HG03175 (cell line): ENCODE results near the gene LRPAP1.
"Not testable (repeated sequence)": the region's sequence is repeated elsewhere in the genome, so short reads cannot be mapped to it uniquely, and the experiment has no call there.

Experiments used
- ATAC-seq: cut with Tn5 transposase; IDR thresholded peaks from one replicate; pipeline ENCODE4 v1.9.1; 2021; ENCODE audit warnings: mild to moderate bottlenecking, moderate library complexity; ENCODE audit not compliant: unreplicated experiment

Gene LRPAP1

GRCh38 chr4:3520276-3520675 is 11.9 kb downstream of the LRPAP1 start:
- no peak for ATAC-seq

GRCh38 chr4:3519468-3520264 is 12.6 kb downstream of the LRPAP1 start:
- ATAC-seq = no peak

- no peak for ATAC-seq
Measured at GRCh38 chr4:3518941-3519340, 13.3 kb downstream of the LRPAP1 start.

- ATAC-seq = no peak
Measured at GRCh38 chr4:3518511-3518880, 13.7 kb downstream of the LRPAP1 start.

- ATAC-seq = no peak
Measured at GRCh38 chr4:3517731-3518510, 14.3 kb downstream of the LRPAP1 start.

GRCh38 chr4:3516836-3517730 is 15.1 kb downstream of the LRPAP1 start:
- no peak for ATAC-seq

- no peak for ATAC-seq
Measured at GRCh38 chr4:3516061-3516835, 16.0 kb downstream of the LRPAP1 start.

GRCh38 chr4:3515646-3516045 is 16.6 kb downstream of the LRPAP1 start:
- ATAC-seq = no peak

GRCh38 chr4:3514806-3515501 is 17.3 kb downstream of the LRPAP1 start:
- no peak for ATAC-seq

- ATAC-seq = no peak
Measured at GRCh38 chr4:3514221-3514780, 17.9 kb downstream of the LRPAP1 start.

GRCh38 chr4:3513807-3514206 is 18.4 kb downstream of the LRPAP1 start:
- no peak for ATAC-seq

- ATAC-seq = no peak
Measured at GRCh38 chr4:3512719-3513118, 19.5 kb downstream of the LRPAP1 start.

GRCh38 chr4:3512279-3512678 is 19.9 kb downstream of the LRPAP1 start:
- no peak for ATAC-seq

GRCh38 chr4:3511601-3512000 is 20.6 kb downstream of the LRPAP1 start:
- not testable (repeated sequence) for ATAC-seq

GRCh38 chr4:3511187-3511586 is 21.0 kb downstream of the LRPAP1 start:
- no peak for ATAC-seq

- ATAC-seq = no peak
Measured at GRCh38 chr4:3510481-3510880, 21.7 kb downstream of the LRPAP1 start.

GRCh38 chr4:3508542-3508941 is 23.7 kb downstream of the LRPAP1 start:
- ATAC-seq = no peak

- no peak for ATAC-seq
Measured at GRCh38 chr4:3505231-3505630, 27.0 kb downstream of the LRPAP1 start.
